Measurements from ENCODE around the gene SPAM1.
"Not testable (repeated sequence)": the region's sequence is repeated elsewhere in the genome, so short reads cannot be mapped to it uniquely, and the experiment has no call there.

SPAM1 gene, protein sequence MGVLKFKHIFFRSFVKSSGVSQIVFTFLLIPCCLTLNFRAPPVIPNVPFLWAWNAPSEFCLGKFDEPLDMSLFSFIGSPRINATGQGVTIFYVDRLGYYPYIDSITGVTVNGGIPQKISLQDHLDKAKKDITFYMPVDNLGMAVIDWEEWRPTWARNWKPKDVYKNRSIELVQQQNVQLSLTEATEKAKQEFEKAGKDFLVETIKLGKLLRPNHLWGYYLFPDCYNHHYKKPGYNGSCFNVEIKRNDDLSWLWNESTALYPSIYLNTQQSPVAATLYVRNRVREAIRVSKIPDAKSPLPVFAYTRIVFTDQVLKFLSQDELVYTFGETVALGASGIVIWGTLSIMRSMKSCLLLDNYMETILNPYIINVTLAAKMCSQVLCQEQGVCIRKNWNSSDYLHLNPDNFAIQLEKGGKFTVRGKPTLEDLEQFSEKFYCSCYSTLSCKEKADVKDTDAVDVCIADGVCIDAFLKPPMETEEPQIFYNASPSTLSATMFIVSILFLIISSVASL

DNA sequence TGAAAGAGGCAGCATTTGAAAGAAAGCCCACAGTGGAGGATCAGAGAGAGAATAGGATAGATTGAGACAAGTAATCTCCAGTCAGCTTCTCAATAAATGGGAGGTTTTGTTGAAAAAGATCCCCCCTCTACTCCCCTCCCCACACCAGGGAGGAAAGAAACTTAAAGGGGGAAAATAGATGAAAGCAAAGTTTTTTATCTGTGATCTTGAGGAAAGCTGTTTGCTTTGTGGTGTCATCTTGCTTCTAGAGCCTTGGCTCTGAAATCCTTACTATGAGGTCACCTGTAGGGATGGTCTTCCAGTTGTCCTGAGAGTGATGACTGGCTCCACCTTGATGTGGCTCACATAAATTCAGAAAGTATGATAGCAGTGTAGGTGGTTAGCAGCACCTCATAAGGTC, at the start of gene SPAM1:
Gene SPAM1 (plus strand): TSS at position 301 of the 400 bp plus-strand sequence. CDS start 28,330 bp downstream, outside the sequence.
- no peak for DNase-seq

DNA sequence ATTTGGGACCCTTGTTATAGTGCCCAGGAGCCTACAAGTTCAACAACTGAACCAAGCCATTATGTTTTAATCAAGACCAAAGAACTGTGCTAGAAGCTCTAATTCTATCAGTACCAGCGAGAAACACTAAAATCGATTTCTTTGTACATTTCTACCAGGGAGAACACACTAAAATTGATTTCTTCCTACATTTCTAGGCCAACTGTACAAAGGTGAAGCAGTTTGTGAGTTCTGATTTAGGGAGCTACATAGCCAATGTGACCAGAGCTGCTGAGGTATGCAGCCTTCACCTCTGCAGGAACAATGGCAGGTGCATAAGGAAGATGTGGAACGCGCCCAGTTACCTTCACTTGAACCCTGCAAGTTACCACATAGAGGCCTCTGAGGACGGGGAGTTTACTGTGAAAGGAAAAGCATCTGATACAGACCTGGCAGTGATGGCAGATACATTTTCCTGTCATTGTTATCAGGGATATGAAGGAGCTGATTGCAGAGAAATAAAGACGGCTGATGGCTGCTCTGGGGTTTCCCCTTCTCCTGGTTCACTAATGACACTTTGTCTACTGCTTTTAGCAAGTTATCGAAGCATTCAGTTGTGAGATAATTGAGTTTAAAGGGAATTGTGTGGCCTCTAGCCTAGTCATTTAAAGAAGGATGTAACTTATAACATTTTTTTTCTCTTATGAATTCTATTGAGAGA, 48.3 kb upstream of the SPAM1 start:
- DNase-seq = no peak

DNA sequence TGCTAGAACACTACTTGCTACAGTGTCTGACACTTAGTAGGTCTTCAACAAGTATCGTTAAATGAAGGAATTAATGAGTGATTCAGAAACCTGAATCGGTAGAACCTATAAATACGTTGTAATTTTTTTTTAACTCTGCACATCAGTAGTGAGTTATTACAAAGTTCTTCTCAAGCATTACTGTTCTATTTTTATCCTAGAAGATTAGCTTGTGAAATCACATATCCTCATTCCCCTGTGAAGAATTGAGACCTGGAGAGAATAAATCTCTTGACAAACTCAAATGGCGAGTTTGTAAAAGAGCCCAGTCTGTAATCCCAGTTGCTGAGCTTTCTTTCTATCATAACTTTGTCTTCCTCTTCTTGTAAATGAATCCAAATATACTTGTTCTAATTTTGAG, 45.4 kb upstream of the SPAM1 start:
- no peak for DNase-seq

DNA sequence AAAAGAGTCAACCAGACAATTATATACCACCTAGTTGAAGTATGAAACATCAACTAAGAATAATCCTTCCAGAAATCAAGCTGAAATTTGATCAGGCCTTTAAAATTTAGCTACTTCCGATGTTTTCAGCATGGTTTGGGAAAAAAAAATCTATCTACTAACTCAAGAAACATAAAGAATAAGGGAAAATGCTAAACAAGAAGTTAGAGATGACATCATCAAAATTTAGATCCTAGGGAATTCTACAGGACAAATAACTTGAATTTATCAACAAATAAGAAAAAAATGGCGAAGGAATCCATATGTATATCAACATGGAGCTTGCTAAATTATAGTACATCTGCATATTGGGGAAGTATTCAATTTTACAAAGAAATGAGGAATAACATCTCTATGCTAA, 43.7 kb upstream of the SPAM1 start:
- no peak for DNase-seq

DNA sequence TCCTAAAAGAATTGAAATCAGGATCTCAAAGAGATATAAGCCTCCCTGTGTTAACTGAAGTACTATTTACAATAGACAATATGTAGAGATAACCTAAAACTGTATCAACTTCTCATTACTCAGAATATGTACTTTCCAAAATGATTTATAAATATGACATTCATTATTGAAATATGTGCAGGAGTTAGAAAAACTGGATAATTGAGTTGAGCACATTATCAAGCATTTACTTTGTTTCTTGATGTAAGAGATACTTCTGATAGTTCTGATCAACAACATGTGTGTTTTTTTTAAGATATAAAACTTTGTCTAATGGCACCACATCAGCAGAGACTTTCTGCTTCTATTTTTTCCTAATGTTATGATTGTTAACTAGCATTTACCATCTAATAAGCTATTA, 41.9 kb upstream of the SPAM1 start:
- DNase-seq = no peak

DNA sequence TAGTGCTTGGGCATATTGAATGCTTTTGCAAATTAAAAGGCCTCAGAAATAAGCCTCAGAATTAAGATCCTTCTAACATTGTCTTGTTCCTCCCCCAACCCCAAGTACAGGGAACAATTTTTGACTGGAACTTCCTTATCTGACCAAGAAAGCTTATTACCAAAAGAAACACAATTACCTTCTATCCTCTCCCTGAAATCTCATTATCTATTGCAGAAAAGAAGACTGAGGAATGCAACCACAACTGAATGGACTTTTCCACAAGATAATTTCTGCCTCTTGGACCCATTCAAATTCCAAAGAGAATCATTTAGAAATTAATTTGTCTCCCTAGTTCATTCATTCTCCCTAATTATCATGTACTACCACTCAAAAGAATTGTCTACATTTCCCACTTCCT, 36.8 kb upstream of the SPAM1 start:
- DNase-seq = no peak

DNA sequence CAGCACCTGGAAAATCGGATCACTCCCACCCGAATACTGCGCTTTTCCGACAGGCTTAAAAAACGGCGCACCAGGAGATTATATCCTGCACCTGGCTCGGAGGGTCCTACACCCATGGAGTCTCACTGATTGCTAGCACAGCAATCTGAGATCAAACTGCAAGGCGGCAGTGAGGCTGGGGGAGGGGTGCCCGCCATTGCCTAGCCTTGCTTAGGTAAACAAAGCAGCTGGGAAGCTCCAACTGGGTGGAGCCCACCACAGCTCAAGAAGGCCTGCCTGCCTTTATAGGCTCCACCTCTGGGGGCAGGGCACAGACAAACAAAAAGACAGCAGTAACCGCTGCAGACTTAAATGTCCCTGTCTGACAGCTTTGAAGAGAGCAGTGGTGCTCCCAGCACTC, 30.3 kb upstream of the SPAM1 start:
- not testable (repeated sequence) for DNase-seq

DNA sequence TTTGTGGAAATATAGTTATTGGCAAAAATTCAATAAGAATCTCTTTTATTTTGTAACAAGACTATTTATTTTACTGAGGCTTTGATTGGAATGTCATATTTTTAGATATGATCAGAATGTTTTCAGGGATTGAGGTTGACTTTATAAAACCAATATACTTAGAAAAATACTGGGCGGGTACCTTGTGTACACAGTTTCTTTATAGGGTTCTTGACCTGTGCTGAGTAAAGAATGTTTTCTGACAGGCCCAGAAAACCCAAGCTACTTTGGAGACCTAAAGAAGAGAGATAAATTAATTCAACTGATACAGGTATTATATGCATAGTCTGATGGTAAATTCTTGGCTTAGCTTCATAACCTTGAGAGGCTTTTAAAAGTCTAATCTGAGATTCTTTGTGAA, 23.9 kb upstream of the SPAM1 start:
- no peak for DNase-seq

DNA sequence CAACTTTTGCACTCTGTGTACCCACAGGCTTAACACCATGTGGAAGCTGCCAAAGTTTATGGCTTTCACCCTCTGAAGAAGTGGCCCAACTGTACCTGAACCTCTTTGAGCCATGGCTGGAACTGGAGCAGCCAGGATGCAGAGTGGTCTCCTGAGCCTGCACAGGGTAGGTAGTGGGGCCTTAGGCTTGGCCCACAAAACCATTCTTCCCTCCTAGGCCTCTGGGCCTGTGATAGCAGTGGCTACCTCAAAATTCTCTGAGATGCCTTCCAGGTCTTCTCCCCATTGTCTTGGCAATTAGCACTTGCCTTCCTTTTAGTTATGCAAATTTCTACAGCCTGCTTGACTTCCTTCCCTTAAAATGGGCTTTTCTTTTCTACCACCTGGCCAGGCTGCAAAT, 19.3 kb upstream of the SPAM1 start:
- no peak for DNase-seq

DNA sequence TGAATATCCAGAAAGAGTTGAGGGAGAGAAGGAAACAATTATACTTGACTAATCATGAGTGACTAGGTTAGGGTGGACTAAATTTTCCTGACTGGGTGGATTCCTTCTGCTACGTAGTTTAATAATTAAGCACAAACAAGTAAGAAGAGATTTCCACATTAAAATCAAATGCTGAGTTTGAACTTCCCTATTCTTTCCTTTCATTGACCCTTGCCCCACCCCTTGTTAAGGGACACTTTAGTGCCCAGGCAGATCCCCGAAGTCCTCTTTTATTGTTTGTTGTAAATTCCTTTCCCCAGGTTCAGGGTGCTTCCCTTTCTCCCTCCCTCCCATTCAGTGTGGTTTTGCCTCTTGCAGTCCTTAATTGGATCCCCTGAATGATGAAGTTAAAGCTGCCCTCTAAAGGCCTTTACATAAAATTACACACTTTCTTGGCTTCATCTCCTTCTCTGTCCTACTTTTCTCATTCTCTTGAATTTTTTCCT, 8.8 kb upstream of the SPAM1 start:
- DNase-seq = no peak

DNA sequence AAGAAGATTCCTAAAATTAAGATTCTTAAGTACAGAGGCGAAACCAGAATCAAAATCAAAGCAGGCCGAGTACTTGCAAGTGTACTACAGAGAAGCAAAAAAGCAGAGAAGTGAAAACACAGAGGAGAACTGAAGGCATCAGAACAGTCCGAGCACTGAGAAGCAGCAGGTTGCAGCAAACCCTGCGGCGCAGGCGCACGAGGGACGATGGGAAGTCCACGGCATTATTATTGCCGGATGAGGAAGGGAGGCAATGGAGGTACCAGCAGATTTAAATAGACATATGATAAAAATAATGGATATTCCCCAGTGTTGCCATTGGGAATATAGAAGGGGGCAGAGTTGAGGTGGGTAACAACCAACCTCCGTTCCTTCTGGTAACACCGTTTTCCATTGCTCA, 7.2 kb upstream of the SPAM1 start:
- no peak for DNase-seq

DNA sequence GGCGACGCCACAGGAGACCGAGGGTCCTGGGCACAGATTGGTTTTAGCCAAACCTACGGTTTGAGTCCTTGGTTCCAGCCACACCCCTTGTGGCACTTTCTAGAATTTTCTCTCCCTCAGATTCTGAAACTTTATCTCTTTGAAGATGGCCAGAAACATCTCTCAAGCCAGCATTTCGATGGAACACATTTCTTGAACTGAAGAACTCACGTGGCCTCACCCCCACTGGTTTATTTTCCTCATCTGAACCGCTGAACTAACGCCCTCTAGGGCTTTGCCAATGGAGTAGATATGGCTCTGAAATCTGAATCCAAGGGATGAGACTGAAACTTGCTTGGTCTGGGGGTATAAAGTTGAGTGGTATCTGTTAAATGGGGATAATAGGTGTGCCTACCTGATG, 6.7 kb upstream of the SPAM1 start:
- DNase-seq = no peak

DNA sequence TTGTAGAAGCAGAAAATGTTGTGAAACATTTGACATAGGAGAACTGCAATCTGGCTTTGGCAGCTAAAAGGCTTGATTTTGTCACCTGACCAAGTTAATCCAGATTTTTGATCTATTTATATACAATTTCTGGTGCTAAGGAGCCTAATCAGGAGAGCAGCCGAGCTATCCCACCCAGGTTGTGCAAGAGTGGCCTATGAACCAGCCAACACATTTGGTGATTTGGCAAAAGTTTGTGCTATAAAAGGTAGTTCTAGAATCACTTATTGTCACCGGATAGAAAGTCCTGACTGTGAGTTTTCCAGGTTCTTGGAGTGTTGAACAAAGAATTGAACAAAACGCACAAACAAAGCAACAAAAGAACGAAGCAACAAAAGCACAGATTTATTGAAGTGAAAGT, 1.4 kb upstream of the SPAM1 start:
- no peak for DNase-seq

DNA sequence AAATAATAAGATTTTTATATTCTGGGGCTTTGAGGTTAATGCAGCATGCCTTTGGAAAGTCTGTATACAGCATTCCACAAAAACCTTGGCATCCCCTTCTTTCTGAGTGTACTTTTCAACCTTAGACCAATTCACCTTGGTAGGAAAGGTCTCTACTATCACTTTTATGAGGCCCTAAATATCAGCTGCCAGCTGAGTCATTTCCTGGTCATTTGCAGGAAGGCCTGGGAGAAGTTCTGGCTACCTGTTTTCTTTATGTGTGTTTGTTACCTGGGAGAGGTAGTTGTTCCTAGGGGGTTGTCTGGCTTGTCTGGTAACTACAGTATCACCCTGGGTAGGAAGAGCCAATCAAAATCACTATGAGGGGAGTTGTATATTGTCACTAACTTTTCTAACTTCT, 4.1 kb downstream of the SPAM1 start:
- no peak for DNase-seq

DNA sequence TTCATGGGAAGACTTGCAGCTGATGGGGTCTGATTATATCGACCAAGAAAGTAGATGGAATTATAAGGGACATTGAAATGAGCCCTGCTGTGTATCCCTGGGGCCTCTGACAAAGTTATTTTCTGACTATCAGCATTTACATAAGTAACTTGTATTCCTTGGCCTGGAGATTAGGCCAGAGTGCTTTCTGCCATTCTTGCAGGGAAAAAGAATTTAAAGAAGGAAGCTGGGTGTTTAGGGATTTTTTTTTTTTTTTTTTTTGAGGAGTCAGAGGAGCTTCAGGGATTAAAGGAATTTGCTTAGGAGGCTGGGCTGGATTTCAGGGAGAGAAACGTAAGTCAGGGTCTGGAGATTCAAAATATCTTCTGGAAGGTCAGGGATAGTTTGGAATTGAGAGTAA, 4.6 kb downstream of the SPAM1 start:
- DNase-seq = no peak

DNA sequence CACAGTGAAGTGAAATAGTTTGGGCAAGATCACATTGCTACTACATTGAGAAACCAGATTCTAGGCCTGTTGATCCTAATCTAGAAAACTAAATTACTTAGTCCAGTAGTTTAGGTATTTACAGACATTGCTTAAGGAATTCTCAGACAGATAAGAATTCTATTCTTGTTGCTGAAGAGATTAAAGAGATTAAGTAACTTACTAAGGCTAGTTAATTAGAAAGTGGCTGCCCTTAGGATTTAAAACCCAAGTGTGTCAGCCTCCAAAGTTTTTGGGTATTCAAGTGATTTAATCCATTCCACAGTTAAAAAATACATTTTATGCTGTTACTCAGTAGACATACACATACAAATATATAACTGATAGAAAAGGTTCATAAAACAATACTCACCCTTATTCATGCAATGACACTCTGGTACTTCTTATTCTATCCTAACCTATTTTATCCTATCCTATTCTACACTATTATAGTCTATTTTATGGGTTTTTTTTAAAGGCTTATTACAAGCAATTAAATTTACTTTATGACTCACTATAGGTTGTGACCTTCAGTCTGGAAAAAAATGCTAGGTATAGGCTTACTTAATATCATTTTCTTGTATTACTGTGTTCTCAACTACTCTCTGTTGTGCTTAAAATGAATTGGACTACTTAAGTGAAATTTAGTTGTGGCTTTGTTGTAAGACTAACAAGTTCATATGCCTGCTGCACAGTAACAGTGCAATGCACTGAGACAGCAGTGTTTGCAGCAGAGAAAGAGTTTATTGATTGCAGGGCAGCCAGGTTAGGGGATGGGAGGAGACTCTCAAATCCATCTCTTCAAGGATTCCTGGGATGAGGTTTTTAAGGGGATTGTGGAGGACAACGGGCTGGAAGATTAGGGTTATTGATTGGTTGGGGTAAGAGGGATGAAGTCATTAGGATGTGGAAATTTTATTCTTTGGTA, 10.7 kb downstream of the SPAM1 start:
- no peak for DNase-seq

DNA sequence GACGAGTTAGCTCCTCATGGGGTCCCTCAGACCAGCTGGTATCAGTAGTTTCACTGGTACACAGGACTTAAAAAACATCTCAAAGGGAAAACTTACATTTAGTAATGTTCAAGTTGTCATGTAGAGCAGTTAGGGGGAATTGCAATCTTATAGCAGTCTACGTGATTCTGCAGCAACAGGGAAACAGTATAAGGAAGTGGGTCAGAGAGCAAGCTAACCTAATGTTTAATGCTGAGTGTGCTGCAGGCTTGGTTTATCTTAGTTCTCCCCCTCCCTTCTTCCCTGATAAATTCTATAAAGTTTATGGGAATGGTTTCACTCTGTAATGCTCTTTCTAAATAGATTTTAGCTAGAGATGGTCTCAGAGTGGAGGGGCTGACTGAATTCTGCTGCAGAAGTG, 11.3 kb downstream of the SPAM1 start:
- DNase-seq = no peak

DNA sequence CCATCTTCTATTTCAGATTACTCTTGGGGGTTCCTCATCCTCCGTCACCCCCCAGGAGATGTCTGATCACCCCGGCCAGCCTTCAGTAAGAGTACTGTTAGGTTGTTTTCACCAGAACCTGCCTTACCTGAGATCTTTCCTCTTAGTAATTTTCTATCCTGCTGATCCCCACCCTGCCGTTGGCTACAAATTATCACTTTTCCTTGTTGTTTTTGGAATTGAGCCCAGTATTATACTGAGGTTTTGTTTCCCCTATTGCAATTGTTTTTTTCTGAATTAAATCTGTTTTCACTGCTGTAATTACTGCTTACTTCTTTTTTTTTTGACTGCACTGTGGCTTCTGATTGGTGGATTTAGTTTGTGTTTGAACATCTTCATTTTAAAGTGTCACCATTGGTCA, 14.7 kb downstream of the SPAM1 start:
- DNase-seq = no peak

DNA sequence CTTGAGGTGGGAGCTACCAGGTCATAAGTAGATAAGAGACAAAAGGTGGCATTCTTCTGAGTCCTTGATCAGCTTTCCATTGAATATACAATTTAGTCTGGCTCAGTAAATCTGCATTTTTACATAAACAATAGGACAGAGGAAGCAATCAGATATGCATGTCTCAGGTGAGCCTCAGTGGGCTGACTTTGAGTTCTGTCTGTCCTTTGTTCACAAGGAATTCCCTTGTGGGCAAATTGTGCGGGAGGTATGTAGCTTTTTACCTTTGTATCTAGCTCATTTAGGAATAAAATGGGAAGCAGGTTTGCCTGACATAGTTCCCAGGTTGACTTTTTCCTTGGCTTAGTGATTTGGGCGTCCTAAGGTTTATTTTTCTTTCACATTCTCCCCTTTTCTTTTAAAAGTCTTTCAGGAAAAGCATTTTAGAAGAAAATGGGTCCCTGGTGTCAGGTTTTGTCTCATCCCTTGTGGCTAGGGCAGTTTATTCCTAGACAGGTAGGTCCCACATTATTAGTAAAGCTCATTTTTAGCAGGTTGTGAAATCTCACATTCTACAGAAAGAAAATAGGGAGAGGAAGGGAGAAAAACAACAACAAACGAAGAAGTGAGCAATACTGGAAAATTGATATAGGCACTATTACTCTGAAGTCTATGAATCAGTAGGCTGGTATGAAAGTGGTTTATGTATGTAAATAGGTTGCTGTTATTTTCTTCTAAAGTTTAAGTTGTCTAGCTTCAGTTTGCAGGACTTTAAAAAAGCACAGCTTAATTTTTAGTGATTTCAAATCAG, 16.5 kb downstream of the SPAM1 start:
- DNase-seq = no peak

DNA sequence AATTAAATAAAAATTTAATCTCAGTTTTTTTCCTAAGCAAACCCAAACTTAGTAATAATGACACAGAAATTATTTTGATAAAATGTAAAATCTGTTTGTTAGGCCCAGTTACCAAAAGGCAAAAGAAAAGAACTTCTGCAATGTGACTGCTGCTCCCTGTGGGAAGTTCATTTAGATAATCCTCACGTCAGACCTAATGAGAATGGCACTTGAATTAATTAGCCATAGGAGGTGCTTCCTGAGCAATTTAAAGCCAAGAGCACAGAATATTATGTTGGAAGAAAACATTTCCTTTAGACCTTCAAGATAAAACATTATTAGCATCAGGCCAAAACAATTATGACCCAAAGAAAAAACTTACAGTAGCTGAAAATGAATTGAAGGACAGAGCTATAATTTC, 19.4 kb downstream of the SPAM1 start:
- no peak for DNase-seq

DNA sequence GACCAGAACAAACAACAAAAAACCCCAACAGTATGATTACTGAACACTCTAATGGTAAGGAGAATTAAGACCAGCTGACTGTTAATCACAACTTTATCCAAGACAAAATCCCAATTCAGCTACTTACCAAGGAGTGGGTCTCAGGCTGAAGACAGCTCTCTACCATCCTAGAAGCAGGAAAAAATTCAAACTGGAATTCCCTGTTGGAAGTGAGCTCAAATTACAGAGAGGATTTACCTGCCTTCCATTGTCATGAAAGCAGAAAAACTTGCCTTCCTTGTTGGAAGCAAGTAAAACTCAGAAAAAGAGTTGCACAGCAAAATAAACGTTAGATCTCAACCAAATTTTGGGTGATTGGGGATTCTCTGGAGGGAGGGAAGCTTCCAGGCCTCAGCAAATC, 20.9 kb downstream of the SPAM1 start:
- DNase-seq = no peak

DNA sequence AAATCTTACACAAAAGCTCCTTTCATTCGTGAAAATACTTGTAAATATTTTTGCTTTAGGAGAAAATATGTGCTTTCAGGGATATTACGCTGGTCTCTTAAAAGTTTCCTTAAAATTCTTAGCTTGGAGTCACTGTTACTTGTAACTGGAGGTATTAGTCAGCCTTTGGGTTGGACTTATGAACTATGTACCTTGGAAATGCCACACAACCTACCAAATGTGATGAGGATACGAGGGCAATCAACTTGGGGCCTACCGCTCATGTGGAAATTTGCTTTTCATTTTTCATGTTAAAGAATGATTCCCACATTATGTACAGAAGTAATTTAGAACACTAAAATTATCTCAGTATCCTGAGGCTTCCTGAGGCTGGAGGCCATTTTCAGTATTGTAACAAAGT, 23.1 kb downstream of the SPAM1 start:
- no peak for DNase-seq

All from bone marrow (tissue), 2 donors.